GM18502 (cell line): Measurements from ENCODE around the gene ORM2.

Experiments used
- ATAC-seq: cut with Tn5 transposase; IDR thresholded peaks from one replicate; pipeline ENCODE4 v1.9.1; 2021; ENCODE audit warnings: mild to moderate bottlenecking; ENCODE audit not compliant: unreplicated experiment, poor library complexity

Gene ORM2

GRCh38 chr9:114346146-114346545 is 16.5 kb downstream of the ORM2 start:
- no peak for ATAC-seq

GRCh38 chr9:114347675-114348074 is 18.0 kb downstream of the ORM2 start:
- ATAC-seq: no peak

GRCh38 chr9:114348261-114348905 is 18.7 kb downstream of the ORM2 start:
- no peak for ATAC-seq

- peak; percentile 93 for ATAC-seq
Observed at GRCh38 chr9:114348906-114349482, 19.3 kb downstream of the ORM2 start.

GRCh38 chr9:114349713-114350480 is 20.2 kb downstream of the ORM2 start:
- ATAC-seq: no peak

GRCh38 chr9:114350636-114351401 is 21.1 kb downstream of the ORM2 start:
- ATAC-seq: no peak

GRCh38 chr9:114351932-114352331 is 22.3 kb downstream of the ORM2 start:
- ATAC-seq: no peak

- no peak for ATAC-seq
Observed at GRCh38 chr9:114355821-114356220, 26.2 kb downstream of the ORM2 start.

- ATAC-seq: no peak
Observed at GRCh38 chr9:114356792-114357191, 27.1 kb downstream of the ORM2 start.

GRCh38 chr9:114357360-114357759 is 27.7 kb downstream of the ORM2 start:
- no peak for ATAC-seq

- ATAC-seq: no peak
Observed at GRCh38 chr9:114357911-114358328, 28.3 kb downstream of the ORM2 start.

GRCh38 chr9:114359801-114360200 is 30.1 kb downstream of the ORM2 start:
- ATAC-seq: no peak

- no peak for ATAC-seq
Observed at GRCh38 chr9:114361542-114361941, 31.9 kb downstream of the ORM2 start.

GRCh38 chr9:114362394-114362793 is 32.7 kb downstream of the ORM2 start:
- no peak for ATAC-seq

- ATAC-seq: no peak
Observed at GRCh38 chr9:114363424-114363823, 33.8 kb downstream of the ORM2 start.

- peak; percentile 30 for ATAC-seq
Observed at GRCh38 chr9:114364134-114365041, 34.7 kb downstream of the ORM2 start.

- no peak for ATAC-seq
Observed at GRCh38 chr9:114365194-114365593, 35.5 kb downstream of the ORM2 start.

GRCh38 chr9:114366334-114367128 is 36.9 kb downstream of the ORM2 start:
- ATAC-seq: peak; percentile 55

GRCh38 chr9:114367366-114367765 is 37.7 kb downstream of the ORM2 start:
- no peak for ATAC-seq
